ENCODE measurements around the gene RNF169.

The RNF169 gene, protein sequence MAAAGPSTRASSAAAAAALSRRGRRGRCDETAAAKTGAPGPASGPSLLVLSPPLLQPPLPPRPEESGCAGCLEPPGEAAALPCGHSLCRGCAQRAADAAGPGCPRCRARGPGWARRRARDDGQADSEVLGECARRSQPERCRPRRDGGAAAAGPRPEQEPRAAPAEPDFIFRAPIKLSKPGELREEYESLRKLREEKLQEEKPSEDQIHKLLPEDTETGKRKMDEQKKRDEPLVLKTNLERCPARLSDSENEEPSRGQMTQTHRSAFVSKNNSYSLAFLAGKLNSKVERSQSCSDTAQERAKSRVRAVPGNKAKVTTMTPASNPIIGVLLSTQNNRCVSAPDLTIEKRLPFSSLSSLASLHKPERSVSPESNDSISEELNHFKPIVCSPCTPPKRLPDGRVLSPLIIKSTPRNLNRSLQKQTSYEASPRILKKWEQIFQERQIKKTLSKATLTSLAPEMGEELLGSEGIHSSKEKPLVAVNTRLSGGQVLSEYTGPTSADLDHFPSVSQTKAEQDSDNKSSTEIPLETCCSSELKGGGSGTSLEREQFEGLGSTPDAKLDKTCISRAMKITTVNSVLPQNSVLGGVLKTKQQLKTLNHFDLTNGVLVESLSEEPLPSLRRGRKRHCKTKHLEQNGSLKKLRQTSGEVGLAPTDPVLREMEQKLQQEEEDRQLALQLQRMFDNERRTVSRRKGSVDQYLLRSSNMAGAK

DNA sequence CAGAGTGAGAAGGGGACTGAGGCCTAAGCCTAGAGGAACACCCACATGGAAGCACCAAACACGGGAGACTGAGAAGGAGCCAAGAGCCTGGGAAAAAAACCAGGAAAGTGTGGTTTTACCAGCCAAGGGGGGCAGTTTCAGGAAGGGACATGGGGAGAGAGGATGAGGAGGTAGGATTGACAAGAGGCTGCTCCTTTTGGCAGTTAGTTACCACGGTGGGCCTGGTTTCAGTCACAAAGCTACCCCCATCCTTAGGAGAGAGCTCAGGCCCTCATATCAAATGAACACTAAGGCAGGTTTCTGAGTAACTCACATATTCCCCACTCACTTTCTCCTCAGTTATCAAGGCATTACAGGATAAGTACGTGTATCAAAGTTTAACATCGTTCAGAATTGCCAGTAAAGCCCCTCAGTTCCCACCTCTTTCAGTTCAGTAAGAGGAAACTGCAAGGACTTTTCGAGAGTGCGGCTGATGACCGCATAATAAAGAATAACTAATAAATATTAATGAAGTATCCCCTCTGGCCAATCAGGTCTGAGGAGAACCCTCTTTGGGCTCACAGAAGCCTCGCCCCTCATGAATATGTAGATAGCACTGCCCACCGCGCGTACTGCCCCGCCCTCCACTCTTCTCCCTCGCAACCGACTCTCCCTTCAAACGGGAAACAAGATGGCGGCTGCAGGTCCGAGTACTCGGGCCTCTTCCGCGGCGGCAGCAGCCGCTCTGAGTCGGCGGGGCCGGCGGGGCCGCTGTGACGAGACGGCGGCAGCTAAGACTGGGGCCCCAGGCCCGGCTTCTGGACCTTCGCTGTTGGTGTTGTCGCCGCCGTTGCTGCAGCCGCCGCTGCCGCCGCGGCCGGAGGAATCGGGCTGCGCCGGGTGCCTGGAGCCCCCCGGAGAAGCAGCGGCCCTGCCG, at the start of gene RNF169:
Gene RNF169 (plus strand): TSS at position 639 of the 916 bp plus-strand sequence. CDS start 32 bp downstream, at position 671.
- TF ChIP-seq, protein P1, sequence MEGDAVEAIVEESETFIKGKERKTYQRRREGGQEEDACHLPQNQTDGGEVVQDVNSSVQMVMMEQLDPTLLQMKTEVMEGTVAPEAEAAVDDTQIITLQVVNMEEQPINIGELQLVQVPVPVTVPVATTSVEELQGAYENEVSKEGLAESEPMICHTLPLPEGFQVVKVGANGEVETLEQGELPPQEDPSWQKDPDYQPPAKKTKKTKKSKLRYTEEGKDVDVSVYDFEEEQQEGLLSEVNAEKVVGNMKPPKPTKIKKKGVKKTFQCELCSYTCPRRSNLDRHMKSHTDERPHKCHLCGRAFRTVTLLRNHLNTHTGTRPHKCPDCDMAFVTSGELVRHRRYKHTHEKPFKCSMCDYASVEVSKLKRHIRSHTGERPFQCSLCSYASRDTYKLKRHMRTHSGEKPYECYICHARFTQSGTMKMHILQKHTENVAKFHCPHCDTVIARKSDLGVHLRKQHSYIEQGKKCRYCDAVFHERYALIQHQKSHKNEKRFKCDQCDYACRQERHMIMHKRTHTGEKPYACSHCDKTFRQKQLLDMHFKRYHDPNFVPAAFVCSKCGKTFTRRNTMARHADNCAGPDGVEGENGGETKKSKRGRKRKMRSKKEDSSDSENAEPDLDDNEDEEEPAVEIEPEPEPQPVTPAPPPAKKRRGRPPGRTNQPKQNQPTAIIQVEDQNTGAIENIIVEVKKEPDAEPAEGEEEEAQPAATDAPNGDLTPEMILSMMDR (conservative IDR thresholded peaks at IDR 0.05) = no peak
- H3K27ac ChIP-seq = peak within 1 kb of the TSS; percentile 93

DNA sequence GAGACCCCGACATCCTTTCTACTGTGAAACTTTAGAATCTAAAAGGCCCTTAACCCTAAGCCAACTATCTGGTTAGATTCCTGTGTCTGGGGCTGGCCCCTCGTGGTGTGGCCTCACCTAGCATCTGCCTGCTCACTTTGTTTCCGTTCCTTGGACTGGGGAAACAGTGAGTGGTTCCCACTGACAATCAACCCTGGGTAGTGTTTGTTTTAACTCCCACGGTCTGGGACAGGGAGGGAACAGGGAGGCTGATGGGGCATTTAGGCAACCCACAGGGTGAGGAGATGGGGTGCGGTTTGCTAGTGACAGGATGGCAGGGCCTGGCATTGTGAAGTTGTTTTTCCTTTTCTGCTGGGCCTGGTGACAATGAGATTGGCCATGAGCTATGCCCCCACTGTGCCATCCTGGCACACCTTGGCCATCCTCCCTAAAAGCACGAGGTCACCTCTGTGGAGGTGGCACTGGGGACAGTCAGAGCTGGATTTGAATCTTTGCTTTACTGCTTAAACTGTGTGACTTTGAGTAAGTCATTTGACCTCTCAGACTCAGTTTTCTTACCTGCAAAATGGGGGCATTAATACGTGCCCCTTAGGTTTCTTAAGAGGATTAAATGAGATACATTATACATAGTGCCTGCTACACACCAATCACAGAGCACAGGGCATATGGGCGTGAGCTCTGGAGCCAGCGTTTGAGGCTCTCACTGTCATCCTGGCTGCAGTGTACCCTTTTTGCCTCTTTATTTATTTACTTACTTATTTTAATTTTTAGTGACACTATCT, 48.8 kb upstream of the RNF169 start:
- H3K27ac ChIP-seq = no peak overlapping the region
- TF ChIP-seq, protein P1 (conservative IDR thresholded peaks at IDR 0.05) = no peak

DNA sequence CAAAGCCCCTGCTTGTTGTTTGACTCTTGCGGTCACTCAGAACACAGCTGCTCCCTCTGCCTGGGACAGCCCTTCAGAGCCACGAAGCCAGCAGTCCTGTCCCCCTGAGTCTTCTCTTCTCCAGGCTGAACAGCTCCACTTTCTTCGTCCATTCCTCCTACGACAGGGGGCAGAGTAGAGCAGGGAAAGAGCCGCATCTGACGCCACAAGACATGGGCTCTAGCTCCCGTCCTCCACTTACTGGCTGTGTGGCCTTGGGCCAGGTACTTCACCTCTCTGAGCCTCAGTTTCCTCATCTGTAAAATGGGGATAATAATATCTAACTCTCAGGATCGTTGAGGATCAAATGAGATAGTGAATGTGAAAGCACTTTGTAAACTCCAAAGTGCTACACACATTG, 47.3 kb upstream of the RNF169 start:
- TF ChIP-seq, protein P1 (conservative IDR thresholded peaks at IDR 0.05) = no peak

DNA sequence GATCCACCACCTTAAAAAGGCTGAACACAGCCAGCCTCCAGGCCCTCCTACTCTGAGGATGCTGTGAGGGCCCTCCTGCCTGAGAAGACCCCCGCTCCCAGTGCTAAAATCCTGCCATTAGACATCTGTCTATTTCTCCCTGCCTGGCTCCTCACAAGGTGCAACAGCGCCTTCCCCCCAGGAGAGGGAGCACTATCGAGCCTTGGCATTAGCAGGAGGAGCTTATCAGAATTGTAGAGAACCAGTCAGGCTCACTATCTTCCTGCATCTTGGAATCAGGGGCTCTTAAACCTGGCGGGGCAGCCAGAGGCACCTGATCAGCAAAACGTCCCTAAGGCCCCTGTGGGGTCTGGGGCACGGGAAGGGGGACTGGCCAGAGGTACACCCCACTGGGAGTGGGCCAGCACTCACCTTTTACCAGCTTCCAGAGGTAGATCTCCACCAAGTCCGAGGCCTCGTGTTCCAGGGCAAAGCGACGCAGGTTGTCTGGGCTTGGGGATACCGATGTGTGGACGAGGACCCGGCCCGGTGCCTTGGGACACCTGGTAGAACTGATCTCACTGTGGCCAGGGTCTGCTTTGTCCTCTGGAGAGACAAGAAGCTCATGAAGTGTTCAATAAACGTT, 46.2 kb upstream of the RNF169 start:
- TF ChIP-seq, protein P1 (conservative IDR thresholded peaks at IDR 0.05) = peak; percentile 96
- H3K27ac ChIP-seq = no peak overlapping the region

More for the DNA sequence above, 47.3 kb upstream of the RNF169 start:
- H3K27ac ChIP-seq = no peak overlapping the region

DNA sequence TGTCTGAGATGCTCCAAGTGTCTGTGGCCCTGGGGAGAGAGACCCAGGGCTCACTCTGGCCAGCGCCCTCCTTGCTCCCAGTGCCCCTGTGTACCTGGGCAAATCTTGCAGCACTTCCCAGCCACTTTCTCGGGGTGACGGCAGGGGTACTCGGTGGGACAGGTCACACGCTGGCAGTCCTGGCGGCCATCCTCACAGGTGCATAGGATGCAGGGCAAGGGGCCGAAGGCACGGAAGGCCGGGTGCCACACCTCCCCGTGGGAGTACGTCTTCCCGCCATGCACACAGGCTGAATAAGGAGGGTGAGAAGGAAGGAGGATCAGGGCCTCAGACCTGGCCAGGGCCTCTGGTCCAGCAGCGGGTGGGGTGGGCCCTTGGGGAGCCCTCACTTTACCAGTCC, 45.4 kb upstream of the RNF169 start:
- TF ChIP-seq, protein P1 (conservative IDR thresholded peaks at IDR 0.05) = no peak
- no peak overlapping the region for H3K27ac ChIP-seq

DNA sequence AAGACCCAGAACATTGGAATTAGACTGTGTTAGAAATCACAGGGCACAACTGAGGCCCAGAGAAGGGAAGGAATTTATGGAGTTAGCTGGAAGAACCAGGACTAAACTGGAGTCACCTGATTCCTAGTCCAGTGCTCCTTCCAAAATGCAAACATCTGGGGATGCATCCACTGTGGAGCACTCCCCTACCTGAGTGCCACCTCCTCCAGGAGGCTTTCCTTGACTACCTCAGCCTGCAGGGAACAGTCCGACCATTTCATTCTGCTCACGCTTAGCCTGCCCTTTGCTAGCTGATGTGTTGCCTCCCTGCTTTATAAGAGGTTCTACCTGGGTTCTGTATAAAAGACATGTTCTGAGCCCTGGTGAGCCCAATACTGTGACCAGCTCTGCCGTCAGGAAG, 41.5 kb upstream of the RNF169 start:
- no peak overlapping the region for H3K27ac ChIP-seq
- TF ChIP-seq, protein P1 (conservative IDR thresholded peaks at IDR 0.05) = no peak

Measured in VCaP (cell line).